Fibroblast of mammary gland (primary cell): ENCODE measurements around the gene SPATA1.

Experiments
- DNase-seq: peaks from one replicate; pipeline ENCODE4 v3.0.0-alpha.2; 2010; ENCODE audit warnings: low read depth
- H3K4me3 ChIP-seq: 2 replicates; pipeline ENCODE4 v1.5.1; 2011; ENCODE audit warnings: low read depth, mild to moderate bottlenecking, low read length, moderate library complexity; ENCODE audit not compliant: control insufficient read depth
- CTCF ChIP-seq: conservative IDR thresholded peaks from 2 replicates; pipeline ENCODE4 v1.5.1; 2011; ENCODE audit warnings: low read depth, low read length, inconsistent platforms; ENCODE audit not compliant: control insufficient read depth, insufficient read depth

Gene SPATA1

DNA sequence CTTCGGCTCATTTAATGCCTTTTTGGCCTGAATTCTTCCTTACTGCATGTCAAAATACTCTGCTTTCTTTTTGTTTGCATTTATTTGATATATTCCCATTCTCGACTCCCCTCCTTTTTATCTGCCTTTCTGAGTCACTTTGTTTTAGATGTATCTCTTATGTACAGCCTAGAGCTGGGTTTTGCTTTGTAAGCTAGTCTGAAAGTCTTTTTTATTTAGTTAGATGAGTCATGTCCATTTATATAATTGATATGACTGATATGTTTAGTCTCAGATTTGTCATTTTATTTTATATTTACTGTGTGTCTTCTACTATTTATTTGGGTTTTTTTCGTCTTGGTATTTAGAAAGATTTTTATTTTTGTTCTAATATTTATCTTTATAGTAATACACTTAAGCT, 33.8 kb downstream of the SPATA1 start:
- TF ChIP-seq CTCF: no peak
- DNase-seq: no peak
- no peak overlapping the region for H3K4me3 ChIP-seq

- no peak for TF ChIP-seq CTCF
- no peak for DNase-seq
- no peak overlapping the region for H3K4me3 ChIP-seq
Observed at GRCh38 chr1:84540759-84541158, 34.6 kb downstream of the SPATA1 start.

DNA sequence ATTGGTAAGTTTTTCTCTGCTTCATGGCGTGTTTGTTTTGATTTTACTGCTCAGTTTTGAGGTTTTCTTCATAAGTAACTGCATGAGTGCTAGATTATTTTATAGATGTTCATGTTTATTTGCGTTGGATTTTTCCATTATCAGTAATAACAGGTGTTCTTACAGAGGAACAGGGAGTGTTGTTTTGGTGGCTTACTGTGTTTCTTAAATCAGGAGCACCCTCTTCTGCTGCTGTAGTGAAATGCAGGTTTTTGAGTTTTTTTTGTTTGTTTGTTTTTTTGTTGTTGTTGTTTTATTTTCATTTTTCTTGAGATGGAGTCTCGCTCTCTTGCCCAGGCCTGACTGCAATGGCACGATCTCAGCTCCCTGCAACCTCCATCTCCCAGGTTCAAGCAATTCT, 35.5 kb downstream of the SPATA1 start:
- peak; percentile 10 for TF ChIP-seq CTCF
- DNase-seq: no peak
- H3K4me3 ChIP-seq: no peak overlapping the region

GRCh38 chr1:84550826-84551225, 44.6 kb downstream of the SPATA1 start:
- no peak for TF ChIP-seq CTCF
- no peak overlapping the region for H3K4me3 ChIP-seq
- peak; percentile 54 for DNase-seq

DNA sequence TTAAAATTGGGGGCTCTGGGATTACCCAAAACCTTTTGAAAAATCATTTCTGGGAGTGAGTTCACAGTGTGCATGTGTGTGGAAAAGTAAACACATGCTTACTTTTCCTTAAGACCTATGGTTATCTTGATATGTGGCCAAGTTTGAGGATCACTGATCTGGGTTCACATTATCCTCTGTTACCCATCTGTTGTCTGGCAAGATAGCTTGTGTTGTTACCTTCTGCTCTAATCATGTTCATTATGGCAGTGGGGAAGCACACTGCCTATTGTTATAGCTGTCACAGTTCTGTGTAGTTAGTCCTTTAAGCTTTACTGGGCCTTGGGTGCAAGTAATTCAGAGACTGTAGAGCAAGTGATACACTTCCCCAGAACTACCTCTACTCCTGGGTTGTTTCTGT, 63.0 kb downstream of the SPATA1 start:
- DNase-seq: no peak
- no peak for TF ChIP-seq CTCF
- no peak overlapping the region for H3K4me3 ChIP-seq

GRCh38 chr1:84570436-84571149, 64.4 kb downstream of the SPATA1 start:
- no peak for TF ChIP-seq CTCF
- DNase-seq: peak; percentile 74

DNA sequence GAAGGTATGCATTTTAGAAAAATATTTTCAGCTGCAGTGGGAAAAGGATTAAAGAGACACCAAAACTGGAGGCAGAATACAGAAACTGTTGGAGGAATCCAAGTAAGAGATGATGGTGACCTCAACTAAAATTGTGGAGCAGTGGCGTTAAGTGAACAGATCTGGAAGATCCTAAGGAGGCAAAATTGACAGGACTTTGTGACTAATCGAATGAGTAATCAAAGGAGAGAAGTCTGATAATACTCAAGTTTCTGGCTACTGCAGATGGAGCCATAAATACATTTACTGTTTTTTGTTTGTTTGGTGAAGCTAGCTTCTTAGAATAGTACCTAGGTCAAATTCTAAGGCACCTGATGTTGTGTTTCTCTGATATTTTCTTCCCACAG, 65.0 kb downstream of the SPATA1 start:
- DNase-seq: peak; percentile 74
- H3K4me3 ChIP-seq: no peak overlapping the region
- no peak for TF ChIP-seq CTCF

More at GRCh38 chr1:84570436-84571149, 64.4 kb downstream of the SPATA1 start:
- no peak overlapping the region for H3K4me3 ChIP-seq
